NT2/D1 (cell line): Measurements from ENCODE around the gene BTBD1.

Experiments used
- SUZ12 ChIP-seq: IDR thresholded peaks from 2 replicates; pipeline ENCODE4 v1.6.1; 2011; ENCODE audit not compliant: insufficient read length, insufficient read depth; ENCODE audit errors: extremely low read depth
- YY1 ChIP-seq: IDR thresholded peaks from 2 replicates; pipeline ENCODE4 v1.6.1; 2011; ENCODE audit not compliant: insufficient read length, insufficient read depth
- ZNF274 ChIP-seq: IDR thresholded peaks from 2 replicates; pipeline ENCODE4 v1.6.1; 2011; ENCODE audit warnings: mild to moderate bottlenecking, low read depth, low read length

DNA sequence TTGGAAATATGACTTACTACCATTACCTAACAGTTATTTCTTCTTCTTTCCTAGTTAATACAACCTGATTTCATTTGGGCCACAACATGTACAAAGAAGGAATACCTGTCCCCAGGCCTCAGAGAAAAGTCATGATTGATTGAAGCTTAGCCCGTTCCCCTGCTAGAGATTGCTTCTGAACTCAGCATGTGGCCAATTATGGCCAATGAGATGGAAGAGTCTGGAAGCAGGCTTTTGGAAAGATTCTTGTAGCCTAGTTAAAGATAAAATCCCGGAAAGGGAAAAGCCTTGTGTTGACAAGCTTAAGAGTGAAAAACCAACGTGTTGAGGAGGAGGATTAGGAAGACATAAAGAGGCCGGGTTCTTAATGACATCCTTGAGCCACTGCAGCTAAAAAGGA lies 23.4 kb upstream of the BTBD1 start:
- TF ChIP-seq YY1 = no peak
- TF ChIP-seq SUZ12 = no peak
- no peak for TF ChIP-seq ZNF274
